Adipose tissue (tissue), 3 donors: Measurements from ENCODE around the gene ERI3. TPM values are rescaled to one million over a fixed set of nuclear protein-coding genes. Genes with fewer than 3 reads are reported as not detected.

Experiments used
- H3K27ac ChIP-seq: one replicate; pipeline ENCODE4 v1.5.1; 2013; ENCODE audit warnings: low read depth, low read length
- WGBS, 3 donors: extraction: QIAGEN DNeasy Blood & Tissue Kit; methylation state at CpG; one replicate each; pipeline ENCODE4 v1.1.7; 2013; 5-methylcytosine and 5-hydroxymethylcytosine counted together
- polyA plus RNA-seq, 3 donors: library from polyadenylated mRNA; stranded (reverse); fragments of 200-250 nt; gene quantifications; one replicate each; pipeline ENCODE4 v1.2.3, GENCODE V29; 2013
- donor health status: healthy with polysubstance abuse.
- donor health status: Bipolar disorder and iron deficiency.
- donor health status: healthy.

The ERI3 gene
- polyA plus RNA-seq, 3 donors: 23.1 to 36.3 (median 33.3) TPM

GRCh38 chr1:44251989-44252671 is 102.9 kb downstream of the ERI3 start:
- 92 to 97% (median 97%) methylated on average over 23 of the region's 23 CpGs for WGBS, 3 donors
- H3K27ac ChIP-seq: no peak overlapping the region

- H3K27ac ChIP-seq: no peak overlapping the region
- WGBS, 3 donors: 80 to 94% (median 89%) methylated on average over 1 of the region's 1 CpG
Observed at GRCh38 chr1:44251486-44251885, 103.6 kb downstream of the ERI3 start.

GRCh38 chr1:44250068-44250781 is 104.8 kb downstream of the ERI3 start:
- no peak overlapping the region for H3K27ac ChIP-seq
- whole genome bisulfite sequencing, 3 donors: 86 to 93% (median 93%) methylated on average over 33 of the region's 33 CpGs

GRCh38 chr1:44249543-44249942 is 105.5 kb downstream of the ERI3 start:
- 76 to 82% (median 77%) methylated on average over 7 of the region's 7 CpGs for WGBS, 3 donors
- H3K27ac ChIP-seq: no peak overlapping the region

GRCh38 chr1:44246806-44247205 is 108.3 kb downstream of the ERI3 start:
- H3K27ac ChIP-seq: no peak overlapping the region
- WGBS, 3 donors: 86 to 99% (median 97%) methylated on average over 2 of the region's 2 CpGs

GRCh38 chr1:44244986-44245385 is 110.1 kb downstream of the ERI3 start:
- H3K27ac ChIP-seq: no peak overlapping the region
- 91 to 93% (median 92%) methylated on average over 9 of the region's 9 CpGs for WGBS, 3 donors

GRCh38 chr1:44243782-44244495 is 111.1 kb downstream of the ERI3 start:
- 96% methylated on average over 7 of the region's 7 CpGs for WGBS, 3 donors
- no peak overlapping the region for H3K27ac ChIP-seq

- H3K27ac ChIP-seq: no peak overlapping the region
- 78 to 91% (median 87%) methylated on average over 16 of the region's 16 CpGs for WGBS, 3 donors
Observed at GRCh38 chr1:44242746-44243145, 112.3 kb downstream of the ERI3 start.

GRCh38 chr1:44240802-44241671 is 114.0 kb downstream of the ERI3 start:
- peak overlapping the region; percentile 17 for H3K27ac ChIP-seq
- WGBS, 3 donors: 73 to 92% (median 90%) methylated on average over 9 of the region's 9 CpGs

- no peak overlapping the region for H3K27ac ChIP-seq
- WGBS, 3 donors: 60 to 80% (median 70%) methylated on average over 3 of the region's 3 CpGs
Observed at GRCh38 chr1:44239961-44240371, 115.1 kb downstream of the ERI3 start.

GRCh38 chr1:44239331-44239960 is 115.6 kb downstream of the ERI3 start:
- WGBS, 3 donors: 47 to 52% (median 52%) methylated on average over 8 of the region's 8 CpGs
- H3K27ac ChIP-seq: no peak overlapping the region

- no peak overlapping the region for H3K27ac ChIP-seq
- WGBS, 3 donors: 82 to 86% (median 82%) methylated on average over 4 of the region's 4 CpGs
Observed at GRCh38 chr1:44238660-44239059, 116.4 kb downstream of the ERI3 start.

- no peak overlapping the region for H3K27ac ChIP-seq
- WGBS, 3 donors: 43 to 63% (median 55%) methylated on average over 33 of the region's 33 CpGs
Observed at GRCh38 chr1:44237721-44238457, 117.2 kb downstream of the ERI3 start.

GRCh38 chr1:44236490-44237272 is 118.4 kb downstream of the ERI3 start:
- WGBS, 3 donors: 87 to 97% (median 96%) methylated on average over 8 of the region's 8 CpGs
- H3K27ac ChIP-seq: no peak overlapping the region

- H3K27ac ChIP-seq: no peak overlapping the region
- WGBS, 3 donors: 90 to 96% (median 95%) methylated on average over 5 of the region's 5 CpGs
Observed at GRCh38 chr1:44235808-44236207, 119.2 kb downstream of the ERI3 start.

GRCh38 chr1:44233593-44233992 is 121.5 kb downstream of the ERI3 start:
- 81 to 100% (median 88%) methylated on average over 1 of the region's 1 CpG for WGBS, 3 donors

GRCh38 chr1:44230796-44231195 is 124.3 kb downstream of the ERI3 start:
- 92 to 95% (median 93%) methylated on average over 3 of the region's 3 CpGs for WGBS, 3 donors
- H3K27ac ChIP-seq: no peak overlapping the region

More at GRCh38 chr1:44233593-44233992, 121.5 kb downstream of the ERI3 start:
- H3K27ac ChIP-seq: no peak overlapping the region
